Activated CD8-positive, alpha-beta T cell treated with anti-CD3 and anti-CD28 coated beads for 36 hours (primary cell): ENCODE results near the gene SLC38A10. TPM values are rescaled to one million over a fixed set of nuclear protein-coding genes. Genes with fewer than 3 reads are reported as not detected.

Source experiments
- ATAC-seq: fragments of 200-7000 bp; cut with Tn5 transposase; one replicate; pipeline ENCODE4 v1.10.0; 2021; ENCODE audit warnings: mild to moderate bottlenecking, moderate library complexity
- CTCF ChIA-PET: fragments of 350-600 bp; sonication (Branson Sonifier 250); formaldehyde crosslinking; loops from one replicate; lab custom pipeline; 2021; ENCODE audit warnings: antibody characterized with exemption; lab: Charles Lee
- POLR2A ChIA-PET: fragments of 350-600 bp; sonication (Branson Sonifier 250); formaldehyde crosslinking; loops from one replicate; lab custom pipeline; 2021; ENCODE audit warnings: antibody characterized with exemption; lab: Charles Lee
- DNase-seq: peaks from one replicate; pipeline ENCODE4 v3.0.0-alpha.2; 2020
- H3K27ac Mint-ChIP-seq: one replicate; pipeline ENCODE4 v1.8.0; 2021; ENCODE audit warnings: mild to moderate bottlenecking, mixed read lengths
- H3K27me3 Mint-ChIP-seq: one replicate; pipeline ENCODE4 v1.8.0; 2021; ENCODE audit warnings: mixed read lengths
- H3K36me3 Mint-ChIP-seq: one replicate; pipeline ENCODE4 v1.8.0; 2021; ENCODE audit warnings: low read depth, mixed read lengths
- H3K4me1 Mint-ChIP-seq: one replicate; pipeline ENCODE4 v1.8.0; 2021; ENCODE audit warnings: low read depth, mixed read lengths
- H3K4me3 Mint-ChIP-seq: one replicate; pipeline ENCODE4 v1.8.0; 2021; ENCODE audit warnings: mild to moderate bottlenecking, moderate library complexity, mixed read lengths
- H3K9me3 Mint-ChIP-seq: one replicate; pipeline ENCODE4 v1.8.0; 2021; ENCODE audit warnings: mixed read lengths
- CTCF ChIP-seq: fragments of 200-600 bp; IDR thresholded peaks from one replicate; pipeline ENCODE4 v1.8.0; 2022; ENCODE audit warnings: antibody characterized with exemption, mild to moderate bottlenecking
- intact Hi-C: fragments of 100-400 bp; cut with micrococcal nuclease; formaldehyde crosslinking; loops from one replicate; pipeline ENCODE4 v1.10.0; 2022
- total RNA-seq, 2 experiments: library from RNA; stranded (reverse); gene quantifications; one replicate each; pipeline ENCODE4 v1.2.3, GENCODE V29; 2021

Gene SLC38A10
- total RNA-seq, 2 experiments from 2014 or later = 42.7 to 45.4 TPM

- peaks cover 24% of the 10 kb centered on the region for H3K36me3 Mint-ChIP-seq
- no peaks in the 10 kb centered on the region for H3K27me3 Mint-ChIP-seq
- CTCF ChIA-PET = interaction anchor here (0.8 to 5.5 kb wide), 6 partner anchors 12 to 245 kb away, joined by 3 to 30 read pairs (median 3); partner anchors contain the start of gene SLC38A10
- peak within 1 kb of the TSS; percentile 95 for H3K4me3 Mint-ChIP-seq
- ATAC-seq (peak; percentile 97), DNase-seq (peak; percentile 98)
- POLR2A ChIA-PET = interaction anchor here (0.5 to 5.0 kb wide), 13 partner anchors 10 to 464 kb away, joined by 3 to 26 read pairs (median 4); partner anchors contain the start of genes CEP131 and MRPL12
- no peak for TF ChIP-seq CTCF
- peak within 1 kb of the TSS; percentile 97 for H3K27ac Mint-ChIP-seq
- peaks cover 31% of the 10 kb centered on the region for H3K4me1 Mint-ChIP-seq
- intact Hi-C loops = no loop called here
- H3K9me3 Mint-ChIP-seq = no peaks in the 10 kb centered on the region
Observed at GRCh38 chr17:81238815-81239713, 56.0 kb downstream of the SLC38A10 start, which contains the start of the genes NDUFAF8 and TEPSIN. Gene NDUFAF8 (plus strand): TSS chr17:81239318. CDS start chr17:81239364, 46 bp downstream. Gene TEPSIN (minus strand): TSS chr17:81239055. CDS start chr17:81239033, 22 bp downstream.

GRCh38 chr17:81238490-81238814 lies 56.7 kb downstream of the SLC38A10 start:
- no peak for ATAC-seq
- POLR2A ChIA-PET = interaction anchor here (0.5 to 5.0 kb wide), 11 partner anchors 10 to 464 kb away, joined by 3 to 26 read pairs (median 4); partner anchors contain the start of genes CEP131 and MRPL12
- Mint-ChIP-seq H3K27me3 (no peaks in the 10 kb centered on the region), H3K9me3 (no peaks in the 10 kb centered on the region), H3K4me1 (peaks cover 31% of the 10 kb centered on the region), H3K27ac (no peak overlapping the region), H3K4me3 (peak overlapping the region; percentile 75), H3K36me3 (peaks cover 24% of the 10 kb centered on the region)
- DNase-seq = no peak
- intact Hi-C loops = no loop called here
- TF ChIP-seq CTCF = no peak
- CTCF ChIA-PET = interaction anchor here (0.8 to 5.5 kb wide), 7 partner anchors 9 to 246 kb away, joined by 3 to 30 read pairs (median 3); partner anchors contain the start of gene SLC38A10

- intact Hi-C loops = no loop called here
- Mint-ChIP-seq H3K9me3 (no peaks in the 10 kb centered on the region), H3K27ac (peak overlapping the region; percentile 11), H3K27me3 (no peaks in the 10 kb centered on the region), H3K36me3 (peaks cover 24% of the 10 kb centered on the region), H3K4me1 (peaks cover 31% of the 10 kb centered on the region), H3K4me3 (peak overlapping the region; percentile 75)
- ATAC-seq (no peak), DNase-seq (no peak)
- ChIA-PET POLR2A (interaction anchor here (0.5 to 5.0 kb wide), 10 partner anchors 8 to 315 kb away, joined by 3 to 26 read pairs (median 4); partner anchors contain the start of gene CEP131), CTCF (interaction anchor here (0.8 to 5.5 kb wide), 5 partner anchors 8 to 364 kb away, joined by 3 to 30 read pairs (median 4); partner anchors contain the start of gene SLC38A10)
- TF ChIP-seq CTCF = no peak
Observed at GRCh38 chr17:81237591-81238489, 57.3 kb downstream of the SLC38A10 start.

GRCh38 chr17:81236784-81237183 lies 58.3 kb downstream of the SLC38A10 start:
- H3K27ac Mint-ChIP-seq = no peak overlapping the region
- peaks cover 25% of the 10 kb centered on the region for H3K4me1 Mint-ChIP-seq
- intact Hi-C loops = no loop called here
- ChIA-PET CTCF (interaction anchor here (1.2 kb wide), 1 partner anchor 365 kb away, joined by 4 read pairs; no protein-coding TSS in a partner anchor), POLR2A (interaction anchor here (5.0 kb wide), 1 partner anchor 11 kb away, joined by 26 read pairs; no protein-coding TSS in a partner anchor)
- no peaks in the 10 kb centered on the region for H3K9me3 Mint-ChIP-seq
- ATAC-seq (no peak), DNase-seq (no peak)
- H3K27me3 Mint-ChIP-seq = no peaks in the 10 kb centered on the region
- peaks cover 19% of the 10 kb centered on the region for H3K36me3 Mint-ChIP-seq
- no peak overlapping the region for H3K4me3 Mint-ChIP-seq
- no peak for TF ChIP-seq CTCF
